KMS-11 (cell line): ENCODE results near the gene RAB40B.

Experiments
- H2AFZ ChIP-seq: fragments of 200-600 bp; sonication (generic); 2 replicates; pipeline ENCODE4 v1.6.1; 2016; ENCODE audit warnings: antibody characterized with exemption, mixed run types, low read depth
- H3K27ac ChIP-seq: fragments of 200-600 bp; sonication (generic); 2 replicates; pipeline ENCODE4 v1.6.1; 2016; ENCODE audit warnings: mild to moderate bottlenecking, mixed run types
- H3K27me3 ChIP-seq: fragments of 200-600 bp; sonication (generic); 2 replicates; pipeline ENCODE4 v1.6.1; 2017; ENCODE audit warnings: mild to moderate bottlenecking, low read depth, mixed run types, moderate library complexity; ENCODE audit not compliant: insufficient read depth
- H3K36me3 ChIP-seq: fragments of 200-600 bp; sonication (generic); 2 replicates; pipeline ENCODE4 v1.6.1; 2017; ENCODE audit warnings: mild to moderate bottlenecking, mixed run types; ENCODE audit not compliant: insufficient read depth
- H3K4me1 ChIP-seq: fragments of 200-600 bp; sonication (generic); 2 replicates; pipeline ENCODE4 v1.6.1; 2016; ENCODE audit warnings: mild to moderate bottlenecking, low read depth, mixed run types; ENCODE audit not compliant: poor library complexity, severe bottlenecking
- H3K4me2 ChIP-seq: fragments of 200-600 bp; sonication (generic); 2 replicates; pipeline ENCODE4 v1.7.0; 2016; ENCODE audit warnings: mild to moderate bottlenecking, mixed run types
- H3K4me3 ChIP-seq: fragments of 200-600 bp; sonication (generic); IDR thresholded peaks from 2 replicates; pipeline ENCODE4 v1.6.1; 2017; ENCODE audit warnings: low read depth, low read length, mixed read lengths; ENCODE audit not compliant: insufficient read depth
- H3K79me2 ChIP-seq: fragments of 200-600 bp; sonication (generic); 2 replicates; pipeline ENCODE4 v1.6.1; 2016; ENCODE audit warnings: low read depth, mixed run types; ENCODE audit not compliant: insufficient read depth
- H3K9ac ChIP-seq: fragments of 200-600 bp; sonication (generic); 2 replicates; pipeline ENCODE4 v1.6.1; 2016; ENCODE audit warnings: mild to moderate bottlenecking, mixed run types
- H4K20me1 ChIP-seq: fragments of 200-600 bp; sonication (generic); 2 replicates; pipeline ENCODE4 v1.6.1; 2016; ENCODE audit warnings: mild to moderate bottlenecking, mixed run types; ENCODE audit not compliant: insufficient read depth
- CTCF ChIP-seq: fragments of 200-600 bp; sonication (generic); conservative IDR thresholded peaks from 2 replicates; pipeline ENCODE4 v1.6.1; 2017; ENCODE audit warnings: low read depth, mild to moderate bottlenecking, antibody characterized with exemption, low read length, moderate library complexity, mixed read lengths

RAB40B gene

GRCh38 chr17:82665217-82665616 lies 33.3 kb downstream of the RAB40B start:
- Histone ChIP-seq H2AFZ (no peak overlapping the region), H3K27me3 (no peaks in the 10 kb centered on the region), H3K79me2 (no peaks in the 10 kb centered on the region), H3K27ac (no peak overlapping the region), H3K4me1 (no peaks in the 10 kb centered on the region), H3K9ac (no peak overlapping the region), H3K36me3 (no peaks in the 10 kb centered on the region), H3K4me2 (no peak overlapping the region), H4K20me1 (no peaks in the 10 kb centered on the region), H3K4me3 (no peak overlapping the region)
- no peak for TF ChIP-seq CTCF

GRCh38 chr17:82664701-82665182 lies 33.8 kb downstream of the RAB40B start:
- no peak for TF ChIP-seq CTCF
- H2AFZ ChIP-seq: no peak overlapping the region
- H3K27me3 ChIP-seq: no peaks in the 10 kb centered on the region
- H4K20me1 ChIP-seq: no peaks in the 10 kb centered on the region
- H3K4me3 ChIP-seq: no peak overlapping the region
- no peaks in the 10 kb centered on the region for H3K4me1 ChIP-seq
- H3K9ac ChIP-seq: no peak overlapping the region
- no peaks in the 10 kb centered on the region for H3K79me2 ChIP-seq
- no peaks in the 10 kb centered on the region for H3K36me3 ChIP-seq
- no peak overlapping the region for H3K27ac ChIP-seq
- no peak overlapping the region for H3K4me2 ChIP-seq

DNA sequence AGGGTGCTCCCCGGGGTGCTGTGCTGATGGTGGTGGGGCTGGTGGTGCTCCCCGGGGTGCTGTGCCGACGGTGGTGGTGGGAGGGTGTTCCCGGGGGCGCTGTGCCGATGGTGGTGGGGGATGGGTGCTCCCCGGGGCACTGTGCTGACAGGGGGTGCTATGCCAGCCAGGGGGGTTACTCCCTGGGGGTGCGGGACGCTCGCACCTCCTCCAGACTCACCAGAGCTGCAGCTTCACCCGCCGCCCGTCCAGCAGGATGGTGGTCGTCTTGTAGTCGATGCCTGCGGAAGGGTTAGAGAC lies 34.3 kb downstream of the RAB40B start:
- no peaks in the 10 kb centered on the region for H3K27me3 ChIP-seq

DNA sequence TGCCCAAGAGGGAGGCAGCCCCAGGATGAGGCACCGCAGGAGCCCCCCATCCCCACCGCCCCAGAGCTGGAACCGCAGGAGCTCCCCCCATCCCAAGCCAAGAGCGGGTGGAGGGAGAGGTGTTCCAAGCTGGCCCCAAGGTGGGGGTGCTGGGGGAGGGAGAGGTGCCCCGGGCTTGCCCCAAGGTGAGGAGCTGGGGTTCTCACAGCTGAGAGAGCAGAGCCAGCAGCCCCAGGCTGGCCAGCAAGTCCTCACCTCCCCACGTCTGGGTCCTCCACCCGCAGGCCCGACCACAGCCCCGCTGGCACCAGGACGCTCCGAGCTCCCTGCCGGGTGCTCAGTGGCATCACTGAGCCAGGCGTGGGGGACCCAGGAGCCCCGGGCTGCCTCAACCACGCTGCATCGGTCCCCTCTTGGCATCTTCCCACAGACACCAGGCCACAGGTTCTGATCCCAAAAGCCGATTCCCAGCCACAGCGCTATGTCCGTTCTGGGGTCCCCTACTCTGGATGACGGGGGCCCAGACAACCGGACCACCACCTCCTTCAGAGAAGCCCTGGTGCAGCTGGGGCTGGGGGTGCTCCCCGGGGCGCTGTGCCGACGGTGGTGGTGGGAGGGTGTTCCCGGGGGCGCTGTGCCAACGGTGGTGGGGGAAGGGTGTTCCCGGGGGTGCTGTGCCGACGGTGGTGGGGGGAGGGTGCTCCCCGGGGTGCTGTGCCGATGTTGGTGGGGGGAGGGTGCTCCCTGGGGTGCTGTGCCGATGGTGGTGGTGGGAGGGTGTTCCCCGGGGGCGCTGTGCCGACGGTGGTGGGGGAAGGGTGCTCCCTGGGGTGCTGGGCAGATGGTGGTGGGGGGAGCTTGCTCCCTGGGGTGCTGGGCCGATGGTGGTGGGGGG lies 34.9 kb downstream of the RAB40B start:
- H3K36me3 ChIP-seq: no peaks in the 10 kb centered on the region
- TF ChIP-seq CTCF: no peak
- no peaks in the 10 kb centered on the region for H3K79me2 ChIP-seq
- no peaks in the 10 kb centered on the region for H3K27me3 ChIP-seq
- no peak overlapping the region for H2AFZ ChIP-seq
- H3K4me1 ChIP-seq: no peaks in the 10 kb centered on the region
- no peak overlapping the region for H3K9ac ChIP-seq
- no peaks in the 10 kb centered on the region for H4K20me1 ChIP-seq
- H3K27ac ChIP-seq: no peak overlapping the region
- no peak overlapping the region for H3K4me2 ChIP-seq
- no peak overlapping the region for H3K4me3 ChIP-seq

More for the DNA sequence above, 34.3 kb downstream of the RAB40B start:
- TF ChIP-seq CTCF: no peak
- H3K4me2 ChIP-seq: no peak overlapping the region
- no peaks in the 10 kb centered on the region for H4K20me1 ChIP-seq
- no peaks in the 10 kb centered on the region for H3K36me3 ChIP-seq
- H3K4me1 ChIP-seq: no peaks in the 10 kb centered on the region
- no peak overlapping the region for H2AFZ ChIP-seq
- no peaks in the 10 kb centered on the region for H3K79me2 ChIP-seq
- no peak overlapping the region for H3K9ac ChIP-seq
- no peak overlapping the region for H3K4me3 ChIP-seq
- H3K27ac ChIP-seq: no peak overlapping the region
